Left lung (tissue), 10 donors: ENCODE measurements around the gene NTHL1. TPM values are rescaled to one million over a fixed set of nuclear protein-coding genes. Genes with fewer than 3 reads are reported as not detected.
A peak's percentile ranks its signal among the peaks of the same experiment; 100 is the strongest.

Experiments
- ATAC-seq: fragments of 200-7000 bp; cut with Tn5 transposase; one replicate; pipeline ENCODE4 v1.9.1; 2020; ENCODE audit warnings: moderate library complexity
- DNase-seq, 4 donors: peaks; one replicate each; pipeline ENCODE4 v3.0.0-alpha.2; 2013 to 2020
- H3K27ac ChIP-seq, 2 donors: fragments of 200-600 bp; sonication (generic) in 1 of 2; one replicate each; pipeline versions ENCODE4 v1.5.0 to v1.8.0; 2020 to 2021
- H3K27me3 ChIP-seq, 2 donors: fragments of 200-600 bp; sonication (generic) in 1 of 2; one replicate each; pipeline versions ENCODE4 v1.5.0 to v1.8.0; 2020 to 2021
- H3K36me3 ChIP-seq, 2 donors: fragments of 200-600 bp; sonication (generic) in 1 of 2; one replicate each; pipeline versions ENCODE4 v1.5.0 to v1.8.0; 2020 to 2021
- H3K4me1 ChIP-seq, 2 donors: fragments of 200-600 bp; one replicate each; pipeline ENCODE4 v1.8.0; 2021
- H3K4me3 ChIP-seq, 2 donors: fragments of 200-600 bp; sonication (generic) in 1 of 2; one replicate each; pipeline versions ENCODE4 v1.5.0 to v1.8.0; 2020 to 2021; ENCODE audit warnings: mild to moderate bottlenecking in 1 of 2
- H3K9me3 ChIP-seq, 2 donors: fragments of 200-600 bp; sonication (generic) in 1 of 2; one replicate each; pipeline versions ENCODE4 v1.5.0 to v1.8.0; 2020 to 2021
- intact Hi-C, 2 donors: fragments of 100-400 bp; cut with DNase I; formaldehyde crosslinking; loops; one replicate each; pipeline versions ENCODE4 v1.11.2 to v1.14.2; 2022
- polyA plus RNA-seq, 6 donors: library from polyadenylated mRNA; unstranded; fragments of 120-200 nt; gene quantifications; one replicate each; pipeline ENCODE4 v1.2.1, GENCODE V29; 2013; ENCODE audit not compliant: insufficient read length in 6 of 6
- total RNA-seq, 2 donors: library from RNA; stranded (reverse); fragmentation: NEBNext Ultra II Directional; extraction: Animal tissue kit (Norgen Biotek cat#: 25700); gene quantifications; one replicate each; pipeline ENCODE4 v1.2.1, GENCODE V29; 2021
- TF ChIP-seq, protein P1 (sequence below), 2 donors: fragments of 200-600 bp; sonication (generic) in 1 of 2; IDR thresholded peaks; one replicate each; pipeline versions ENCODE4 v1.5.0 to v1.8.0; 2021; ENCODE audit warnings: antibody characterized with exemption in 2 of 2
- donor health status: DM: no; HTN: yes; CAD: no.
- donor health status: DM: no; HTN: no; CAD: no.

NTHL1 gene
- total and polyA plus RNA-seq, 8 donors = 19.4 to 30.0 (median 25.8) TPM

DNA sequence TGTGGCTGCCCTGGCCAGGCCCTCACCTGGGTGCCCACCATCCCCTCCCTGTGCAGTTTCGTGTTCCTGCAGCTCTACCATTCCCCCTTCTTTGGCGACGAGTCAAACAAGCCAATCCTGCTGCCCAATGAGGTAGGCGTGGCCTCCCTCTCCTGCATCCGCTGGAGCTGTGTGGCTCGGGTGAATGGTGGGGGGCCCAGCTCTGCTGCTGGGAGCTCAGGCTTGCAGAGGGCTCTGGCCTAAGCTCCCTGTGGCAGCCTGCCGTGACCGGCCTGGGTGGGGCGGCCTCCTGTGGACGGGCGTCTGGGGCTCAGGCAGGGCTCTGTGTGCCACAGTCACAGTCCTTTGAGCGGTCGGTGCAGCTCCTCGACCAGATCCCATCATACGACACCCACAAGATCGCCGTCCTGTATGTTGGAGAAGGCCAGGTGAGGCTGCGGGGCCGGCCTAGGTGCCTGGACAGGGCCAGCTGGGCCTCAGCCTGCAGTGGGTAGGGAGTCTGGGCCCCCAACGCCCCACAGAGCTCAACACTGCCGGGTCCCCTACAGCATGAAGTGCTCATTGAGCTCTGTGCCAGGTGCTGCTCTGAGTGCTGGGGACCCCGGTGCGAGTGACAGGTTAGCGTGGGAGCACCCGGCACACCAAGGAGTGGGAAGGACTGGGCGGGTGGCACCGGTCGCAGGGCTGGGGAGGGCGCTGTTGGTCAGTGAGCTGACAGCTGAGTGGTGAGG lies 37.4 kb upstream of the NTHL1 start:
- Histone ChIP-seq H3K36me3 (peaks cover 0 to 99% of the 10 kb centered on the region in 2 donors), H3K4me3 (no peak overlapping the region), H3K9me3 (no peaks in the 10 kb centered on the region), H3K27ac (no peak overlapping the region), H3K4me1 (peaks cover 0 to 10% of the 10 kb centered on the region in 2 donors), H3K27me3 (no peaks in the 10 kb centered on the region)
- DNase-seq = no peak
- no peak for ATAC-seq
- TF ChIP-seq, protein P1, sequence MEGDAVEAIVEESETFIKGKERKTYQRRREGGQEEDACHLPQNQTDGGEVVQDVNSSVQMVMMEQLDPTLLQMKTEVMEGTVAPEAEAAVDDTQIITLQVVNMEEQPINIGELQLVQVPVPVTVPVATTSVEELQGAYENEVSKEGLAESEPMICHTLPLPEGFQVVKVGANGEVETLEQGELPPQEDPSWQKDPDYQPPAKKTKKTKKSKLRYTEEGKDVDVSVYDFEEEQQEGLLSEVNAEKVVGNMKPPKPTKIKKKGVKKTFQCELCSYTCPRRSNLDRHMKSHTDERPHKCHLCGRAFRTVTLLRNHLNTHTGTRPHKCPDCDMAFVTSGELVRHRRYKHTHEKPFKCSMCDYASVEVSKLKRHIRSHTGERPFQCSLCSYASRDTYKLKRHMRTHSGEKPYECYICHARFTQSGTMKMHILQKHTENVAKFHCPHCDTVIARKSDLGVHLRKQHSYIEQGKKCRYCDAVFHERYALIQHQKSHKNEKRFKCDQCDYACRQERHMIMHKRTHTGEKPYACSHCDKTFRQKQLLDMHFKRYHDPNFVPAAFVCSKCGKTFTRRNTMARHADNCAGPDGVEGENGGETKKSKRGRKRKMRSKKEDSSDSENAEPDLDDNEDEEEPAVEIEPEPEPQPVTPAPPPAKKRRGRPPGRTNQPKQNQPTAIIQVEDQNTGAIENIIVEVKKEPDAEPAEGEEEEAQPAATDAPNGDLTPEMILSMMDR (IDR thresholded peaks at IDR 0.05) = no peak
- intact Hi-C loops = no loop called here

DNA sequence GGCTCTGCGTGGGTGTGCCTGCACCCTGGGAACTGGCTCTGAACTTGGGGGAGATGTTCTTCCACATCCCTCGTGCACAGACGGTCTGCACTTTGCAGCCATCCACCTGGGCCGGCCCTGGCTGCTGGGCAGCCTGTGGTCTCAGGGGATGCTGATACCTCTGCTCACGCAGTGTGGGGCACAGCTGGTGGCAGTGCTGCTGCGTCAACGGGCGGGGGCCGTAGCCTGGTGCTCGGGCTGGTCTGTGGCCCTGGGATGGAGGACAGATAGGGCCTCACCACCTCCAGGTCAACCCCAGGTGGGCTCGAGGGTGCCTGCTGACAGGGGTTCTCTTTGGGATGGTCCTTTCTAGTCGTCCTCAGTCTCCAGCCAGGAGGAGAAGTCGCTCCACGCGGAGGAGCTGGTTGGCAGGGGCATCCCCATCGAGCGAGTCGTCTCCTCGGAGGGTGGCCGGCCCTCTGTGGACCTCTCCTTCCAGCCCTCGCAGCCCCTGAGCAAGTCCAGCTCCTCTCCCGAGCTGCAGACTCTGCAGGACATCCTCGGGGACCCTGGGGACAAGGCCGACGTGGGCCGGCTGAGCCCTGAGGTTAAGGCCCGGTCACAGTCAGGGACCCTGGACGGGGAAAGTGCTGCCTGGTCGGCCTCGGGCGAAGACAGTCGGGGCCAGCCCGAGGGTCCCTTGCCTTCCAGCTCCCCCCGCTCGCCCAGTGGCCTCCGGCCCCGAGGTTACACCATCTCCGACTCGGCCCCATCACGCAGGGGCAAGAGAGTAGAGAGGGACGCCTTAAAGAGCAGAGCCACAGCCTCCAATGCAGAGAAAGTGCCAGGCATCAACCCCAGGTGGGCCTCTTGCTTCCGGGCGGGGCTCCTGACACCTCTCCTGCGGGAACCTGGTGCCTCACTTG lies 36.5 kb upstream of the NTHL1 start:
- peaks cover 0 to 99% of the 10 kb centered on the region in 2 donors for H3K36me3 ChIP-seq

DNA sequence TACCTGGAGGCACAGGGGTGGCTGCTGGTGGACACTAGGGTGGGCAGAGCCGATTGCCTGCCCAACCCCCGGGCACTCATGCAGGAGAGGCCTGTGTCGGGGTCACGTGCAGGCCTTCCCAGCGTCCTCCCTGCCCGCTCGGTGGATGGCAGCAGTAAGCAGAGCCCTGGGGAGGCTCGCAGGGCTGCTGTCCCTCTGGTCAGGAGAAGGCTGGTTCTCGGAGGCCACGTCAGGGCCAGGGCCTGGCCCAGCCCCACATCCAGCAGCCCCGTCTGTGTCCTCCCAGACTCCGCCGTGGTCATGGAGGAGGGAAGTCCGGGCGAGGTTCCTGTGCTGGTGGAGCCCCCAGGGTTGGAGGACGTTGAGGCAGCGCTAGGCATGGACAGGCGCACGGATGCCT lies 35.8 kb upstream of the NTHL1 start:
- Histone ChIP-seq H3K4me3 (no peak overlapping the region), H3K4me1 (peaks cover 0 to 10% of the 10 kb centered on the region in 2 donors), H3K36me3 (peaks cover 0 to 99% of the 10 kb centered on the region in 2 donors), H3K9me3 (no peaks in the 10 kb centered on the region), H3K27me3 (no peaks in the 10 kb centered on the region), H3K27ac (no peak overlapping the region)
- intact Hi-C loops = no loop called here
- ATAC-seq (no peak), DNase-seq (no peak)
- TF ChIP-seq, protein P1 (IDR thresholded peaks at IDR 0.05) = no peak

More for the DNA sequence above, 36.5 kb upstream of the NTHL1 start:
- no peaks in the 10 kb centered on the region for H3K9me3 ChIP-seq
- no peaks in the 10 kb centered on the region for H3K27me3 ChIP-seq
- TF ChIP-seq, protein P1 (IDR thresholded peaks at IDR 0.05) = no peak
- intact Hi-C loops = no loop called here
- DNase-seq = no peak
- no peak overlapping the region for H3K4me3 ChIP-seq
- no peak overlapping the region for H3K27ac ChIP-seq
- peaks cover 0 to 10% of the 10 kb centered on the region in 2 donors for H3K4me1 ChIP-seq
- no peak for ATAC-seq

DNA sequence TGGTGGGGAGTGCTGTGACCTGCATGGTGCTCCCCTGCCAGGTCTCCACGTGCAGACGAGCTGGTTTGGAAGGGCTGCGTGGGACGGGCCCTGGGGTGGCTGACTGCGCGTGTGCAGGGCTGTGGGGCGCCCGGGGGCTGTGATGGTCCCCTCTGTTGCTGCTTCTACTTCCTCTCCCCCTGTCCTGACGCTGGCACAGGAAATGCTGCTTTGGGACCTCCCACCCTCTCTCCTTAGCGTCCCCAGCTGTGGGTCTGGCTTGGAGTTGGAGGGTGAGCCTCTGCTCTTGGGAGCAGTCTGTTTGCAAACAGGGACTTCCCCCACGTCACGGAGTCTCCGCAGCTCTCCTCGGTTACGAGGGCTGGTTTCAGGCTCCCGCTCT lies 35.3 kb upstream of the NTHL1 start:
- Histone ChIP-seq H3K9me3 (no peaks in the 10 kb centered on the region), H3K4me3 (no peak overlapping the region), H3K27ac (no peak overlapping the region), H3K36me3 (peaks cover 0 to 99% of the 10 kb centered on the region in 2 donors), H3K4me1 (peaks cover 0 to 10% of the 10 kb centered on the region in 2 donors), H3K27me3 (no peaks in the 10 kb centered on the region)
- DNase-seq (peak in 2 of 4 donors; percentile 84 to 93), ATAC-seq (no peak)
- TF ChIP-seq, protein P1 (IDR thresholded peaks at IDR 0.05) = no peak
- intact Hi-C loops = no loop called here
